Activated CD4-positive, alpha-beta T cell treated with anti-CD3 and anti-CD28 coated beads, Interleukin-2, amount 10 ng/mL, durations not matched to agents 7 days and 5 days (primary cell): ENCODE data around the gene QPCTL. TPM values are rescaled to one million over a fixed set of nuclear protein-coding genes. Genes with fewer than 3 reads are reported as not detected.

ENCODE experiments used
- CTCF ChIA-PET: fragments of 350-600 bp; sonication (Branson Sonifier 250); formaldehyde crosslinking; loops from one replicate; lab custom pipeline; 2021; ENCODE audit warnings: antibody characterized with exemption; lab: Charles Lee
- POLR2A ChIA-PET: fragments of 350-600 bp; sonication (Branson Sonifier 250); formaldehyde crosslinking; loops from one replicate; lab custom pipeline; 2021; ENCODE audit warnings: antibody characterized with exemption; lab: Charles Lee
- DNase-seq: peaks from one replicate; pipeline ENCODE4 v3.0.0-alpha.2; 2020
- H3K27ac Mint-ChIP-seq: one replicate; pipeline ENCODE4 v1.8.0; 2021; ENCODE audit warnings: mild to moderate bottlenecking, moderate library complexity, mixed read lengths
- H3K27me3 Mint-ChIP-seq: one replicate; pipeline ENCODE4 v1.8.0; 2021; ENCODE audit warnings: mixed read lengths
- H3K36me3 Mint-ChIP-seq: one replicate; pipeline ENCODE4 v1.8.0; 2021; ENCODE audit warnings: low read depth, mixed read lengths
- H3K4me1 Mint-ChIP-seq: one replicate; pipeline ENCODE4 v1.8.0; 2021; ENCODE audit warnings: mixed read lengths
- H3K4me3 Mint-ChIP-seq: one replicate; pipeline ENCODE4 v1.8.0; 2021; ENCODE audit warnings: mild to moderate bottlenecking, moderate library complexity, mixed read lengths
- H3K9me3 Mint-ChIP-seq: one replicate; pipeline ENCODE4 v1.8.0; 2021; ENCODE audit warnings: mixed read lengths
- total RNA-seq, 2 experiments: library from RNA; stranded (reverse); gene quantifications; one replicate each; pipeline ENCODE4 v1.2.3, GENCODE V29; 2021

Gene QPCTL
- total RNA-seq, result 1 to 10 TPM; 6.1 to 7.3 TPM

DNA sequence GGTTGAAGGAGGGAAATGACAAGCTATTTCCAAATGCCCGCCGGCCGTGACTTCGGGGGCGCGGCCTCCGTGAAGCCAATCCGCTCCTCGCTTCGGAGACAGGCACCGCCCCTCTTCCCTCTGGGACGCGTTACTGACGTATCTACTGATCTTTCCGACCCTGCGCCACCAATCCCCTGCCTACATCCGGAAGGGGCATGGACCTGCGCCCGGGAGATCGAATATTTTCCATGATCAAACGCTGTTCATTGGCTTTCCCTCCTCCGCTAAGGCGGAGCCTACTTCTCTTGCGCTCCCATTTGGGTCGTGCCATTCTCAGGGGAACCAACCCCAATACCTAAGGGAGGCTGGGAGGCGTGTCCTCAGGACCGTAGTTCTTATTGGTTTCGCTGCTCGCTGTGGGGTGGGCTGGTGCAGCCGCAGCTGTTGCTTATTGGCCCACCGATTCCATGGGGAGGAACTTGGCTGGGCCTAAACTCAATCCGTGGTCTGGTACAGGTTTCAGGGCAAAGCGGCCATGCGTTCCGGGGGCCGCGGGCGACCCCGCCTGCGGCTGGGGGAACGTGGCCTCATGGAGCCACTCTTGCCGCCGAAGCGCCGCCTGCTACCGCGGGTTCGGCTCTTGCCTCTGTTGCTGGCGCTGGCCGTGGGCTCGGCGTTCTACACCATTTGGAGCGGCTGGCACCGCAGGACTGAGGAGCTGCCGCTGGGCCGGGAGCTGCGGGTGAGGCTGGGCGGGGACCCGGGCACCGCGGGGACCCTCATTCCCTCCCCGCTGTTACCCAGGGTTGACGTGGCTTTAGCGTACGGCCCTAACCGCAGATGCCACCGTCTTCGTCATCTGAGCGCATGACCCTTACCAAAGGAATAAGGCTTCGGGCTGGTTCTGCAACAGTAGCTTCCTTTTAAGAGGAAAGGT is at the start of gene QPCTL:
TSS of gene QPCTL (plus strand) at position 480 of the 919 bp plus-strand sequence. CDS start at position 518, 38 bp downstream.
- H3K9me3 Mint-ChIP-seq, result no peaks in the 10 kb centered on the region
- H3K4me3 Mint-ChIP-seq, result peak within 1 kb of the TSS; percentile 92
- H3K27me3 Mint-ChIP-seq, result no peaks in the 10 kb centered on the region
- POLR2A ChIA-PET, result interaction anchor here (0.6 to 2.1 kb wide), 3 partner anchors 15 to 118 kb away, joined by 3 to 5 read pairs (median 3); no protein-coding TSS in a partner anchor
- H3K4me1 Mint-ChIP-seq, result peaks cover 18% of the 10 kb centered on the region
- CTCF ChIA-PET, result interaction anchor here (0.6 to 7.9 kb wide), 17 partner anchors 9 to 272 kb away, joined by 3 to 80 read pairs (median 5); partner anchors contain the start of genes FBXO46 and FOXA3
- H3K36me3 Mint-ChIP-seq, result peaks cover 29% of the 10 kb centered on the region
- DNase-seq, result peak; percentile 99
- H3K27ac Mint-ChIP-seq, result peak within 1 kb of the TSS; percentile 91

DNA sequence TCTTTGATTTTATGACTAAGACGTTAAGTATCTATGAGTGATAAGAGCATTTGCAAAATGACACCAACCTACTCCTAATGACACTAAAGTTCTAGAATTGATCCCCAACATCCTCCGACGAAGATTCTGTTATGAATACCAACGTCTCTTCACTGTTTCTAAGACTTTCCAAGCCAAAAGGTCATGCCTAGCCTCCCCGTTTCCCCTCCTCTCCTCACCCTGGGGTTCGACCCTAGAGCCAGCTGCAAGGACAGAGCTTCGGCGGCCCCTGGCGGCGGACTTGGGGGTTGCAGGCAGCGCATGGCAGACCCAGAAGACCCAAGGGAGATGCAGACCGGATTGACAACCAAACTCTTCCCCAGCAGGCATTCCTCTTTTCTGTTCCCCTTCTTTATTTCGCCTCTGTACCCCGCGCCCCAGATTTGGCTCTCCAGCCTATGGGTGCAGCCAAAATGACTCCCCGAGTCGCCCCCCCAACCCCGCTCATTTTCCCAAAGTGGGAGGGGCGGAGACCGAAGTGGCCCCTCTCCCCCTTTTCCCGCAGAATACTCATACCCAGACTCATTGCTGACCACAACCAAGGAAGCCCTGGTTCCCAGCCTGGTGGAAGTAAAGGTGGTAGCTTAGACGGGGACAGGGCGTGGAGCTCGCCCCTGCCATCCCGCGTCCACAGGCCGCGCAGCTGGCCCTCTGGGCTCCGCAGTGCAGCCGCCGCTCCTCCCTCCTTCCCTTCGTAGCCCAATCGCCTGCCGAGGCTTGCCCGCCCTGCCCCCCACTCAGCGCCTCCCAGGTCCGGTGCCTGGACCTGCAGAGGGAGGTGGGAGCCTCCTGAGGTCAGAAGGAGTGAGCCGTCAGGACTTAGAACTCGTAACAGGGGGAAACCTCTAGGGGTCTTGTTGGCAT is 49.2 kb upstream of the QPCTL start:
- peak overlapping the region; percentile 75 for H3K27ac Mint-ChIP-seq
- H3K4me3 Mint-ChIP-seq, result peak overlapping the region; percentile 23
- POLR2A ChIA-PET, result interaction anchor here (1.2 kb wide), 1 partner anchor 29 kb away, joined by 4 read pairs; no protein-coding TSS in a partner anchor
- H3K9me3 Mint-ChIP-seq, result no peaks in the 10 kb centered on the region
- H3K36me3 Mint-ChIP-seq, result peaks cover 9% of the 10 kb centered on the region
- CTCF ChIA-PET, result interaction anchor here (0.7 to 3.6 kb wide), 30 partner anchors 9 to 239 kb away, joined by 3 to 38 read pairs (median 8); partner anchors contain the start of genes GIPR, PPM1N, QPCTL and SIX5
- peaks cover 3% of the 10 kb centered on the region for H3K27me3 Mint-ChIP-seq
- H3K4me1 Mint-ChIP-seq, result peaks cover 56% of the 10 kb centered on the region
- peak; percentile 90 for DNase-seq

DNA sequence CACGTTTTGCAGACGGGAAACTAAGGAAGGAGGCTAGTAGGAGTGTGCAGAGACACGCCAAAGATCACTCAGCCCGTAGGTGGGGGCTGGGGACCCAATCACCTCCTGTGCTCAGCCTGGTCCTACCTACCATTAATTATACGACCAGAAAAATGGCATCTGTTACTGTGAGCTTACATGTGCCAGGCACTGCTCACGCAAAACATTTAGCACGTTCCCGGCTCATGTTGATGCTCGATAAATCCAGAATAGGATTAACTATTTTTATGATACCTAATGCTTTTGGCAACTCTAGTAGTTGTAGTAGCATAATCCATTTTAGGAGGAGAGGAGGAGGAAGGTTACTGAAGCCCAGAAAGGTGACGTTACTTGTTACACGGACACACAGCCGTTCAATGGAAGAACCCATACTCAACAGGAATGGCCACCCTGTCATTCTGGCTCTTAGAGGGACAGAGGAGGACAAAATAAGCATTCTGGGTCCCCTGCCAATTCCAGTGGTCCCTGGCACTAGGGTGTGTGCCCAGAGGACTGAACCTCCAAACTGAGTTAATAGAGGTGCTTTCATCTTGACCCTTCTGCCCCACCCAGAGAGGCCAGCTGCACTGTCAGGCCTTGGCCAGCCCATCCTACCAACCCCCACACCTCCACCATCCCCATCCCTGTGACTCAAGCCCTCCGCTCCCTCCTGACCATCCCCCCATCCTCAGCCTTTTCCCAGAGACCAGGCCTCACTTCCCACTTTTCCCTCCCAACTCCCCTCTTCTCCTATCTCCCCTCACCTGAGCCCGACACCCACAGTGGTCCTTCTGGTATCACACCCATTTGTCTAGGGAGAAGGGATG is 48.3 kb upstream of the QPCTL start:
- Mint-ChIP-seq H3K36me3 (peaks cover 7% of the 10 kb centered on the region), H3K9me3 (no peaks in the 10 kb centered on the region), H3K27ac (no peak overlapping the region), H3K4me1 (peaks cover 48% of the 10 kb centered on the region), H3K4me3 (peak overlapping the region; percentile 32), H3K27me3 (peaks cover 3% of the 10 kb centered on the region)
- no peak for DNase-seq
- ChIA-PET CTCF (interaction anchor here (0.7 to 3.6 kb wide), 15 partner anchors 8 to 204 kb away, joined by 3 to 38 read pairs (median 10); partner anchors contain the start of gene GIPR), POLR2A (no interaction called here)

DNA sequence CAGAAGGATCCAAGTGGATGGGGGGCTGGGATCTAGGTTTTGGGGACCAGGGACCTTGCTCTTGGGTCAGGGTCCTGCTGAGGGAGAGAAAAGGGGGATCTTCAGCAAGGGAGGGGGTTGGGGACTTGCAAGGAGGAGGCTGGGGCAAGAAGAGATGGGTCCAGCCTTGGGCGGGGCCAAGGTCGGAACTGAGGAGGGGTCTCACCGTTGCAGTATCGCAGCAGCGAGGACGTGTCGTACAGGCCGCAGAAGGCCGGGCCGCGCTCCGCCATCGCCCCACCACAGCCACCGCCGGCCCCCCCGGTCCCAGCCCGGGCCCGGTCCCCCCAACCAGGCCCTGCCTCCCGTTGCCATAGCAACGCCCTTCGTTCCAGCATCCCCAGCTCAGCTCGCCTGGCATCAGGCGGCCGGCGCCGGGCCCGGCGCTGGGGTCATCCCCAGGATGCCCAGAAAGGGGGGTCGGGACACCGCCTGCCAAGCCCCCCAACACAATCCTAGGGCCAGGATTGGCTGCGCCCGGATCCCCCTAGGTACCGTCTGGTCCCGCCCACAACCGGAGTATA is 47.3 kb upstream of the QPCTL start:
- Mint-ChIP-seq H3K27ac (peak overlapping the region; percentile 84), H3K4me1 (peaks cover 43% of the 10 kb centered on the region), H3K4me3 (peak overlapping the region; percentile 82), H3K36me3 (peaks cover 7% of the 10 kb centered on the region), H3K9me3 (no peaks in the 10 kb centered on the region), H3K27me3 (peaks cover 3% of the 10 kb centered on the region)
- CTCF ChIA-PET, result interaction anchor here (0.6 to 1.7 kb wide), 11 partner anchors 23 to 206 kb away, joined by 3 to 6 read pairs (median 3); partner anchors contain the start of genes GIPR and QPCTL
- DNase-seq, result no peak
- POLR2A ChIA-PET, result interaction anchor here (0.7 kb wide), 1 partner anchor 1029 kb away, joined by 3 read pairs; no protein-coding TSS in a partner anchor

DNA sequence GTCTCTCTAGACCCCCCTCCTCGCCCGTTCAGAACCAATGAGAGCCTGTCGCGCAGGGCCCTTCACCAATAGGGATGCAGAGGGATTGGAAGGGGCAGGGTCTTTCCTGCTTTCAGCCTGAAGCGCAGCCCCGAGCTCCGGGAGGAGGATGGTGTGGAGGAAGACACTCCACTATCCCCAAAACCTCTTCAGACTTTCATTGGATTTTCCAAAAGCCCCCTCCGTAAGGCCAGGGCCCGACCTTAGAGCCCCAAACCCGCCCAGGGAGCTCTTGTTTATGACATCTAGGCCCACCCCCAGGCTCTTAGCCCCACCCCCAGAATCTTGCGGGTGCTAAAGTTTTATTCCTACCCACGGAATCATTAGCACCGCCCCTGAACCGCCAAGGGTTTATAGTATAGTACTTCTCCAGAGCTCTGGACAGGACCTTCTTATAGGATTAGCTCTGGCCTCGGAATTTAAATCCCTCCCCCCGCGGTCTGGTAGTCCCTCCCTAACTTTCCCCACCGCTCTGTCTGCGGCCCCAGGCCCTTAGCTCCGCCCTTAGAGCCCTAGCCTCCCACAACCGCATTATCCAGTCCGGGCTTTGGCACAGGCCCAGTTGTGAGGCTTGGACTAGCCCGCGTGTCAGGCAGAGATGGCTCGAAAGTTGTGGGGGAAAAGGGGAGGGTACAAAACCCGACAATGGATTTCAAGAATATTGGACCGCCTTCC is 46.7 kb upstream of the QPCTL start:
- peak overlapping the region; percentile 84 for H3K27ac Mint-ChIP-seq
- peaks cover 3% of the 10 kb centered on the region for H3K27me3 Mint-ChIP-seq
- peak overlapping the region; percentile 82 for H3K4me3 Mint-ChIP-seq
- ChIA-PET POLR2A (interaction anchor here (0.7 kb wide), 1 partner anchor 1029 kb away, joined by 3 read pairs; no protein-coding TSS in a partner anchor), CTCF (interaction anchor here (0.6 to 1.7 kb wide), 13 partner anchors 22 to 207 kb away, joined by 3 to 6 read pairs (median 3); partner anchors contain the start of genes GIPR and QPCTL)
- DNase-seq, result peak; percentile 89
- H3K4me1 Mint-ChIP-seq, result peaks cover 38% of the 10 kb centered on the region
- peaks cover 5% of the 10 kb centered on the region for H3K36me3 Mint-ChIP-seq
- H3K9me3 Mint-ChIP-seq, result no peaks in the 10 kb centered on the region

DNA sequence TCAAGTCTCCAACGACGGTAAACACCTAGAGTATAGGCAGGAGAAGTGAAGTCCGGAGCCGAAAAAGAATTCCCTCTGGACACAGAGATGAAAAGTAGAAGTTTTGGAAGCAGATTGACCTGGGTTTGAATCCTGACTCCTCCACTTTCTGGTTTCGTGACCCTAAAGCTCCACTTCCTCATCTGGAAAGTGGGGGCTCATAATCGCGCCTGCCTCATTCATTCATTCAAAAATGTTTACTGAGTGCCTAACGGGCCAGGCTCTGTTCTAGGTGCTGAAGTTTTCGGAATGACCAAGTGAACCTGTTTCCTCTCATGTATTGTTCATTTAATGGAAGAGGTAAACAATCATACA is 46.1 kb upstream of the QPCTL start:
- Mint-ChIP-seq H3K9me3 (no peaks in the 10 kb centered on the region), H3K27ac (peak overlapping the region; percentile 84), H3K4me3 (peak overlapping the region; percentile 82), H3K27me3 (peaks cover 3% of the 10 kb centered on the region), H3K4me1 (peaks cover 33% of the 10 kb centered on the region), H3K36me3 (peaks cover under 1% of the 10 kb centered on the region)
- POLR2A ChIA-PET, result no interaction called here
- no peak for DNase-seq
- CTCF ChIA-PET, result interaction anchor here (0.8 to 1.7 kb wide), 8 partner anchors 22 to 168 kb away, joined by 3 to 5 read pairs (median 3); partner anchors contain the start of gene GIPR

DNA sequence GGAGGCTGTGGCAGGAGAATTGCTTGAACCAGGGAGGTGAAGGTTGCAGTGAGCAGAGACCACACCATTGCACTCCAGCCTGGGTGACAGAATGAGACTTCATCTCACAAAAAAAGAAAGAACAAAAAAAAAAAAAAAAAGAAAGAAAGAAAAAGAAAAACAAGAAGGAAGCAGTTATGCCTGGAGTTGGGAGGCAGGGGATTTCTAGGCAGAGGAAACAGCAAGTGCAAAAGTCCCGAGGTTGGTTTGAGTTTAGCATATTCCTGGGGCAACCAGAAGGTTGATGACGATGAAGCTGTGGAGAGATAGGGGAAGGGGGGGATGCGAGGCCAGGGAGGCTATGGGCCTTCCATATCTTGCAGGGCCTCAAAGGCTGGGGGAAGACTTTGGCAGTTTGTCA is 41.7 kb upstream of the QPCTL start:
- no peak overlapping the region for H3K4me3 Mint-ChIP-seq
- CTCF ChIA-PET, result interaction anchor here (0.6 kb wide), 1 partner anchor 14 kb away, joined by 3 read pairs; no protein-coding TSS in a partner anchor
- no peaks in the 10 kb centered on the region for H3K36me3 Mint-ChIP-seq
- POLR2A ChIA-PET, result no interaction called here
- H3K9me3 Mint-ChIP-seq, result no peaks in the 10 kb centered on the region
- DNase-seq, result no peak
- no peak overlapping the region for H3K27ac Mint-ChIP-seq
- no peaks in the 10 kb centered on the region for H3K27me3 Mint-ChIP-seq
- H3K4me1 Mint-ChIP-seq, result peaks cover 8% of the 10 kb centered on the region

DNA sequence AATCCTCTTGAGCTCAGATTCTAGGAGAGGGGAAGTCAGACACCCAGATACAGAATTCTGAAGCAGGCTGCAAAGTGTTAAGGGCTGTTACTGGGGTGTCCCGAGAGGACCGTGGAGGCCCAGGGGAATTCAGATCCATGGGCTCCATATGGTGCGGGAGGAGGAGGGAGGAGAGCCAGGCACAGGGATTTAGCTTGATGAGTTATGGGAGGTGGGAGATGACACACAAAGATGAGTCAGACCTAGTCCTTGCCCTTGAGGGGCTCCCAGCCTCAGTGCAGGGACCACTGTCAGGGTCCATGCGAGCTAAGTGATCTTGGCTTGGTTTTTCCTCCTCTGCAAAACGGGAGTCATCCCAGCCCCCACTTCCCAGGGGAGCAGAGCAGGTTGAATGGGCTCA is 38.8 kb upstream of the QPCTL start:
- ChIA-PET POLR2A (no interaction called here), CTCF (interaction anchor here (1.0 kb wide), 1 partner anchor 168 kb away, joined by 3 read pairs; no protein-coding TSS in a partner anchor)
- DNase-seq, result no peak
- Mint-ChIP-seq H3K4me1 (no peaks in the 10 kb centered on the region), H3K36me3 (no peaks in the 10 kb centered on the region), H3K27ac (no peak overlapping the region), H3K9me3 (no peaks in the 10 kb centered on the region), H3K4me3 (no peak overlapping the region), H3K27me3 (peaks cover under 1% of the 10 kb centered on the region)

DNA sequence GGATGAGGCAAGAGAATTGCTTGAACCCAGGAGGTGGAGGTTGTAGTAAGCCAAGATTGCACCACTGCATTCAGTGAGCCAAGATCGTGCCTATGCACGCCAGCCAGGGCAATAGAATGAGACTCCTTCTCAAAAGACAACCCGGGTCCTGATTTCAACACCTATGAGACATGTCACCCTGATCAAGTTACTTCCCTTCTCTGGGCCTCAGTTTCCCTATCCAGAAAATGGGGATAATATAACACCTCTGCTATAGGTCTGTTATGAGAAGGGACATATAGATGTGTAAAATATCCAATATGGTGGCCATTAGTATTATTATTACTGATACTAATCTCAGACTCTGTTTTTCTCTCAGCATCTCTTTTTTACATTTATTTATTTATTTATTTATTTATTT is 37.4 kb upstream of the QPCTL start:
- peaks cover 7% of the 10 kb centered on the region for H3K27me3 Mint-ChIP-seq

DNA sequence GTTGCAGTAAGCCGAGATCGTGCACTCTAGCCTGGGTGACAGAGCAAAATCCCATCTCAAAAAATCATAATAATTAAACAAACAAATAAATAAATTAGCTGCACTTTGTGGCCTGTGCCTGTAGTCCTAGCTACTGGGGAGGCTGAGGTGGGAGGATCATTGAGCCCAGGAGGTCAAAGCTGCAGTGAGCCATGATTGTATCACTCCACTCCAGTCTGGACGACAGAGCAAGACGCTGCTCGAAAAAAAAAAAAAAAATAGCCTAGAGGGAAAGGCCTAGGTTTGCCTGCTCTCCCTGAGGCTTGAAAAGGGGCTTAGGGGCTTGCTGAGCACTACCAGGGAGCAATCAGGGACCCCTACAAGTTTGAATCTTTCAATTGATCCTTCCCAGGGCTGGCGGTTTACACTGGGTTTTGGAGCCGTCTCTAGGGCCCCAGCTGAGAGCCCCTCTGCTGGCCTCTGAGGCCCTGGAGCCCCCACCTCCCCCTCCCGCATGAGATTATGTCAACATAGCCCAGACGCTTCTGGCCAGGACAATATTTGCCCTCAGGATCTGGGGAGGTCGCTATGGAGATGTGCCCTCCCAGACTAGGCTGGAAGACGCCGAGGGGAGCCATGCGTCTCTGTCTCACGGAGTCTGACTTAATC is 34.8 kb upstream of the QPCTL start:
- peaks cover 9% of the 10 kb centered on the region for H3K27me3 Mint-ChIP-seq
- DNase-seq, result no peak
- ChIA-PET POLR2A (no interaction called here), CTCF (no interaction called here)
- no peaks in the 10 kb centered on the region for H3K4me1 Mint-ChIP-seq
- no peaks in the 10 kb centered on the region for H3K36me3 Mint-ChIP-seq
- no peak overlapping the region for H3K27ac Mint-ChIP-seq
- H3K9me3 Mint-ChIP-seq, result no peaks in the 10 kb centered on the region
- H3K4me3 Mint-ChIP-seq, result no peak overlapping the region

More for the DNA sequence above, 37.4 kb upstream of the QPCTL start:
- CTCF ChIA-PET, result interaction anchor here (0.6 kb wide), 1 partner anchor 202 kb away, joined by 4 read pairs; no protein-coding TSS in a partner anchor
- Mint-ChIP-seq H3K4me3 (no peak overlapping the region), H3K36me3 (no peaks in the 10 kb centered on the region), H3K9me3 (no peaks in the 10 kb centered on the region), H3K27ac (no peak overlapping the region), H3K4me1 (no peaks in the 10 kb centered on the region)
- DNase-seq, result no peak
- POLR2A ChIA-PET, result no interaction called here
